ENCODE results near the gene SAMD4A.

SAMD4A gene

DNA sequence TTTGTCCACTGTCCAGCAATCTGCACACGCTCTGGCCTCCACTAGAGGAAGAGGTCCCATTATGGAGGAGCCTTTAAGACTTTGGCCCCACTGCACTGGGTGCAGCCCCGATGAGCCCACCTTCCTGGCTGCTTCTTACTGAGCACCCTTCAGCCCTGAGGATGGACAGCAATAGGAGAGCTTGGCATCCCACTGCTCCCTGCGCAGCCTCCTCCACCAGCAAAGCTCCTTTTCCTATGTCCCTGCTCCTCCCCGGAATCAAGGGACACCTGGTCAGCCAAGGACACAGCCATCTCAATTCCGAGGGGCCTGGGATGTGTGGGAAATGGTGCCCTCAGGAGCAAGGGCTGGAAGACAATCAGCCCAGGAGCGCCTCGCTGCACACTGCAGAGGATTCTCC is 241.0 kb downstream of the SAMD4A start:
- no peak for DNase-seq

- no peak for DNase-seq
These were observed 241.6 kb downstream of the SAMD4A start for GRCh38 chr14:54808326-54809161.

- DNase-seq, result no peak
These were observed 242.8 kb downstream of the SAMD4A start for GRCh38 chr14:54809767-54810166.

DNA sequence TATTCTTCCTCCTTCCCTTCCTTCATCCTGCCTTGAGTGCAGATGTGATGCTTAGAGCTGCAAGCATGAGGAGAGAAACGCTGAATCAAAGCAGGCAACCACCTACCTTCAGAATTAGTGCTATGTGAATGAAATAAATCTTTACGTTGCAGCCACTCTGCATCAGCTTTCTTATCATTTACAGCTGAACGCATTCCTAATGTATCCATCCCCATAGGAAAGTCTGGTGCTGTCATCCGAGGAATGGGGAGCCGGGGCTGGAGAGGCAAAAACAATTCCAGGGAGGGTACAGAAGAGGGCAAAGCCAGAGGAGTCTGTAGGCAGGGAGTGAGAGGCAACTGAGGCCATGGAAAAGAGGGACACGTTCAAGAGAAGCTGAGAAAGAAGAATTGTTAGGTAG is 245.7 kb downstream of the SAMD4A start:
- no peak for DNase-seq

GRCh38 chr14:54813081-54813480 is 246.2 kb downstream of the SAMD4A start:
- no peak for DNase-seq

DNA sequence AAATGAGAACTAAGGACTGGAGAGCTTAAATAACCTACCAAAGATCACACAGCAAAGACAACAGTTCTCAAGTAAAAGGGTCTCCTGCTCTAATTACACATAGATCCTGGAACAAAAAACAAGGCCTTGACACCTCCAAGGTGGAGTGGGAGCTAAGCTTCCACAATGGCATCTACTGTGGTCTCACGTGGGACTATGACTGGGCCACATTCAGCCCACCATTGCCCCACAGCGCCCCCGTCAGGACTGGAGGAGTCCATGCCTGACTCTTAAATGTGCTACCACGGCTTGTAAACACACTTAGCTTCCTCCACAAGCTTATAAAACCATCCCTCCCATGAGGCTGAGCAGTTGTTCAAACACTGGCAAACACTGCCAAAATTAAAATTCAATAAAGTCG is 247.1 kb downstream of the SAMD4A start:
- no peak for DNase-seq

- peak; percentile 72 for DNase-seq
These were observed 248.1 kb downstream of the SAMD4A start for GRCh38 chr14:54815016-54815415.

DNA sequence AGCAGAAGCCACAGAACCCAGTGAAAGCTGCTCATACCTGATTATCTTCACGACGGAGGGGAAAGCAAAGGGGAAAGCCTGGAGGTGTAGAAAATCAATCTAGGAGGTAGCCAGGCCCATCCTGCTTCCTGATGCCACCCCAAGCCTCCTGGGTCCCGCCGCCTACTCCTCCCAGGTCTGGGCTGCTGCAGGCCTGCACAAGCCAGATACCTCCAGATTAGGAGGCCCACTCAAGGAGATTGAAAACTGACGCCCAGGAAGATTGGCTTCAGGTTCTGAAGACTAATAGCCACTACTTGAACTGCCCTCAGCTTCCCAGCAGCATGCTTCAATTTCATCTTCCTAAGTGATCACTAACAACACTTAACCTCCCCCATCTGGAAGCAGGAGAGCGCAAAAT is 248.6 kb downstream of the SAMD4A start:
- no peak for DNase-seq

- no peak for DNase-seq
These were observed 249.5 kb downstream of the SAMD4A start for GRCh38 chr14:54816450-54816849.

DNA sequence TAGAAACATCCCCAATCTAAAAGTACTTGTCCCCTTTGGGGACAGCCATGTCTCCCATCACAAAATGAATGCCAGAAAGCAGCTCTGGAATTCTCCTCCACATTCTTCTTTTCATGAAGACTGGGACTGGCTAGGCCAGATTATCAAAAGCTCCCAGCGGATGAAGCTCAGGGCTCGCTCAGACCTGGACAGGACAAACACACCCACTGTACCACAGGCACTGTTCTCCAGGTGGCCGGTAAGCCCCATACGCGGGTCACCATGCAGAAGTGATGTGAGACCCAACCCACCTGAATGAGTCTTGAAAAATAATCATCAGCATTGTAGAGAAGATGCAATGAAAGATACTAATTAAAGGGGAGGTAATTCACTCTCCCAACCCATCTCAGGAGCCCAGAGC is 250.6 kb downstream of the SAMD4A start:
- DNase-seq, result no peak

GRCh38 chr14:54818201-54819133 is 251.5 kb downstream of the SAMD4A start:
- DNase-seq, result no peak

GRCh38 chr14:54822685-54823084 is 255.8 kb downstream of the SAMD4A start:
- no peak for DNase-seq

DNA sequence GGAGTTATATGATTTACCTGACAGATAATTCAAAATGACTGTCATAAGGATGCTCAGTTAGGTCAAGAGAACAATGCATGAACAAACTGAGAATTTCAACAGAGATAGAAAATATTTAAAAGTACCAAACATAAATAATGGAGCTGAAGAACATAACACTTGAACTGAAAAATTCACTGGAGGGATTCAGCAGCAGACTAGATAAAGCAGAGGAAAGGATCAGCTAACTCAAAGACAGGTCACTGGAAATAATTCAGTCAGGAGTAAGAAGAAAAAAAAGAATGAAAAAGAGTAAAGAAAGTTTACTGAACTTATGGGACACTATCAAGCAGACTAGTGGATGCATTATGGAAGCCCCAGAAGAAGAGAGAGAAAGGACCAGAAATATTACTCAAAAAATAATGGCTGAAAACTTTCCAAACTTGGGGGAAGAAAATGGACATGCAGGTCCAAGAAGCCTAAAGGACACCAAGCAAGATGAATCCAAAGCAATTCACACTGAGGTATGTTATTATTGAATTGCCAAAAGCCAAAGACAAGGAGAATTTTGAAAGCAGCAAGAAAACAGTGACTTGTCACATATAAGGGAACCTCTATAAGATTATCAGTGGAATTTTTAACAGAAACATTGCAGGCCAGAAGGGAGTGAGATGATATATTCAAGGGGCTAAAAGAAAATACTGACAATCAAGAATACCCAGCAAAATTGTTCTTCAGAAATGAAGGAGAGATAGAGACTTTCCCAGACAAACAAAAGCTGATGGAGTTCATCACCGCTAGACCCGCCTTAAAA is 257.0 kb downstream of the SAMD4A start:
- no peak for DNase-seq

DNA sequence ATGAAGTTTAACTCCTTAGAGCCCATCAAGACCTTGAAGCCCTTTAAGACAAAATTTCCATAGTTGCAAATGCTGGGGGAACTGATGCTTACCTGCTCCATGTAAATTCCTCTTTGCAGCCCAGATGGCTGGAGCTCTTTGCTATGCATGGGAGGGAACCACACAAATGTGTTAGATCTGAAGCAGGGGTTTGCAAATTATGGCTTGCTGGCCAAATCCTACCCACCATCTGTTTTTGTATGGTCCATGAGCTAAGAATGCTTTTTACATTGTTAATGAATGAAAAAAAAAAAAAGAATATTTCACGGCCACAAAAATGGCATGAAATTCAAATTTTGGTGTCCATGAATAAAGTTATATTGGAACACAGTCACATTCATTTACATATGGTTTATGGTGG is 261.1 kb downstream of the SAMD4A start:
- no peak for DNase-seq

- DNase-seq, result no peak
These were observed 262.7 kb downstream of the SAMD4A start for GRCh38 chr14:54829486-54830224.

GRCh38 chr14:54830650-54831049 is 263.7 kb downstream of the SAMD4A start:
- DNase-seq, result no peak

DNA sequence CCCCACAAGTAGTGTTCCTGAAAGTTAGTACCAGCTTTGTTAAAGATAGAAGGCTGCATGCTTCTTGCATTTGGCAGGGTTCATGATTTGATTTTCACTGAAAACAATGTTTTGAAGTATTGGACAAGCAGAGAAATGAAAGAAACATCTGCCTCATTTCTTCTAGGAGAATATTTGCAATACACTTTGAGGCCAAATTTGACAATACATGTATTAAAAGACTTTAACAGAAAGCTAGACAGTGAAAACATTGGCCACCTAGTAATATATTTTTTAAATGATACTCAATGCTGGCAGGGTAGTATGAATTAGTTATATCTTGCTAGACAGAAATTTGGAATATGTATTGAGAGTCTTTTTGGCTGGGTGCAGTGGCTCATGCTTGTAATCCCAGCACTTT is 267.2 kb downstream of the SAMD4A start:
- no peak for DNase-seq

- no peak for DNase-seq
These were observed 267.8 kb downstream of the SAMD4A start for GRCh38 chr14:54834727-54835126.

DNA sequence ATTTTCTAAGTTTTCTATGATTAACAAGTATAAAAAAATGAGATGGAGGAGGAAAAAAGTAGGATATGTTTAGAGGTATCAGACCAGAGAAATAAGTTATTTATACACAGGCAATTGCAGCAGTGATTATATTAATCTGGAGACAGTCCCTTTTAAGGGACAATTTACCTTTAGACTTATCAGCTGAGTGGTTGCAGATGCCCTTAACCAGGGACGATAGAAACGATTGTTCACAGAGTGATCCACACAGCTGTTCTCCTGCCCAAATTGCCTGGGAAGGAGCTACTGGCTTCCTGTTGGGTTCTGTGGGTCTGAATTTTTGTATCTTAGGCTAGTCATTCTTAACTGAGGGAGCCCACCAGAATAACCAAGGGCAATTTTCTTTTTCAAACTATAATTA is 269.3 kb downstream of the SAMD4A start:
- DNase-seq, result no peak

DNA sequence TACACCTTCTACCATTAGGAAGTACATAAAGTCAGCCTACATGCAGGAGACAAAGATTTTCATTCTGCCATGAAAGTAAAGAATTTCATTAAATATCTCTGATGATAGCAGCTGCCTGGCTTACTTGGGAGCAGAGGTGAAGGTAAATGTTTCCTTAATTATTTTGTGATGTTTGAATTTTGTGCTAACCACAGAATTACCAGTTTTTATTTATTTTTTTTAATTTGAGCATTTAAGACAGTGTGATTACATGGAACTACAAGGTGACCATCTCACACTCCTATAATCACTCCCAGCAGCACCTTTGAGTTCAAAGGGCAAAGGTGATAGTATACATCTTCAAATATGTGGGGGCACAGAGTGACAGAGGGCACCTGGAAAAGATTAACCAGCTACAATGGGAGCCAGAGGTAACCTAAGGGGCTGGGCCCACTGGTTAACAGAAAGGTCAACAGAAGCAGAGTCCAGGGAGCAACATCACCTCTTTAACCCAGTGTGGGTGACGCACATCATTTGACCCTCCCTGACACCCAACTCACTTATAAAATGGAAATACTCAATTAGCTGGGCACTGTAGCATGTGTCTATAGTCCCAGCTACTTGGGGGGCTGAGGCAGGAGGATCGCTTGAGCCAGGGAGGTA is 270.7 kb downstream of the SAMD4A start:
- DNase-seq, result no peak

- no peak for DNase-seq
These were observed 272.1 kb downstream of the SAMD4A start for GRCh38 chr14:54838931-54839512.
